NCI-H128 (cell line): ENCODE data around the gene CFAP77.

Source experiments
- DNase-seq: peaks from one replicate; lab custom pipeline; 2025; ENCODE audit not compliant: unreplicated experiment; lab: John Stamatoyannopoulos, UW

The CFAP77 gene

DNA sequence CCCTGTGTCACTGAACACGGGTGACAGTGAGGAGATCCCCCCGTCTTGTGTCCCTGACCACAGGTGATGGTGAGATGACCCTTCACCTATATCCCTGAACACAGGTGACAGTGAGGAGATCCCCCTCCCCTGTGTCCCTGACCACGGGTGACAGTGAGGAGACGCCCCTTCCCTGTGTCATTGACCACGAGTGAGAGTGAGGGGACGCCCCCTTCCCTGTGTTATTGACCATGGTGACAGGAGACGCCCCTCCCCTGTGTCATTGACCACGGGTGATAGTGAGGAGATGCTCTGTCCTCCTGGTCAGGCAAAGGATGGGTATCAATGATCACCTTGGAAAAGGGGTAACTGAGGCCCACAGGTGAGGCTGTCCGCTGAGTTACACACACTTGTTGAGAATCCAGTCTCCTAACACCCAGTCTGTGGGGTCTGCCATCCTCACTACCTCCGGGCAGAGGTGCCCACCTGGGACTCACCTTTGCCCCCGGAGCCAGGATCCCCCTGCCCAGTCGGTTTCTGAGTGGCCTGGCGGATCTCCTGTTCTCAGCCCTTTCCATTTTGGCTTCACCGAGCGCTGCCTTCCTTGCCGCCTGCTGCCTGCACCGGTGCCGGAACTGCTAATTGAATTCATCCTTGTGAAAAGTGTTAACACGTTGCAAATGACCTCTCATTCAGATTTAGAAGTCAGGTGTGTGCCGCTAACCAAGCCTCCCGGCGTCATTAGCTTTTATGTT is 104.2 kb downstream of the CFAP77 start:
- no peak for DNase-seq

DNA sequence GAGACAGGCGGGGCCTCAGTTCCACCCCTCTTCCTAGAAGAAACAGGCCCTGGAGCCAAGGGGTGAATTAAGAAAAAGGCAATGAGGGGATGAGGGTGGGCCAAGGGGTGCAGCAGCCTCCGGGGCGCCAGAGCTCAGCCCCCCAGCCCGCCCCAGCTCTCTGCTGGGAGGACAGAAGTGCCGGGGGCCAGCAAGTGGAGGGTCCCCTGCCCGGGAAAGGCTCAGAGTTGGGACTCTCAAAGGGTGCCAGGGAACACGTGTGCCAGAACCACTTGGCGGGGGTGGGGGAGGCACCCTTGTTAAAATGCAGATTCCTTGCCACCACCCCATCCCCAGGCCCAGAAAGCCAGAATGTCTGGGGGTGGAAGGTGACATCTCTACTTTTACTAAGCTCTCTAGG is 104.8 kb downstream of the CFAP77 start:
- no peak for DNase-seq

DNA sequence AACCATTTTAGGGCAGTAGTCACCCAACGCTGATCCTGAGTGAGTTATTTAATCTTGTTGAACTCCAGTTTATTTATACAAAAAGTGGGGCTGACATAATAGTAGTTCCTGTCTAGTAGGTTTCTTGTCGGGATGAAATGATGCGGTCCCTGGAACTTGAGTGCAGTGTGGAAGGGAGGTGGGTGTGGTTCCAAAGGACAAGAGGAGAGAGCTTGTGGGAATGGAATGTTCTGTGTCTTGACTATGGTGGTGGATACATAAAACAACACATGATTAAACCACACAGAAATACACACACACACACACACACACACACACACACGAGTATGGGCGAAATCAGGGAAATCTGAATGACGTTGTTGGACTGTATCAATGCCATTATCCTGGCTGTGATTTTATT is 106.3 kb downstream of the CFAP77 start:
- no peak for DNase-seq

DNA sequence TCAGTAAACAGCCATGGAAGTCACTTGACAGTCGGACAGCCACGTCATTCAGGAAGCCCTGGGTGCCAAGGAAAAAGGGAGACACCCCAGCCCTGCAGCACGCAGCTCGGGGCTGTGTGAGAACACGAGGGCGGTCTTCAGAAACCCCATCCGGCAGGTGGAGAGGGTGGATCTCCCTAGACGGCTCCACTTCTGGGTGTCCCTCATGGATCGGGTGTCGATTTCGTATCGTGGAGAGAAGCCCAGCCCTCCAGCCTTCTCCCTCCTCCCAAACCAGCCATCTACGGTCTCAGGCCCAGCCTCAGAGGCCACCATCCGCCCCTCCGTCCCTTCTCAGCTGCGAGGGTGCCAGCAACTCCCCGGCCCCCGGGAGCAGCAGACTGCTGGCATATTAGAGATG is 106.9 kb downstream of the CFAP77 start:
- DNase-seq, result no peak

DNA sequence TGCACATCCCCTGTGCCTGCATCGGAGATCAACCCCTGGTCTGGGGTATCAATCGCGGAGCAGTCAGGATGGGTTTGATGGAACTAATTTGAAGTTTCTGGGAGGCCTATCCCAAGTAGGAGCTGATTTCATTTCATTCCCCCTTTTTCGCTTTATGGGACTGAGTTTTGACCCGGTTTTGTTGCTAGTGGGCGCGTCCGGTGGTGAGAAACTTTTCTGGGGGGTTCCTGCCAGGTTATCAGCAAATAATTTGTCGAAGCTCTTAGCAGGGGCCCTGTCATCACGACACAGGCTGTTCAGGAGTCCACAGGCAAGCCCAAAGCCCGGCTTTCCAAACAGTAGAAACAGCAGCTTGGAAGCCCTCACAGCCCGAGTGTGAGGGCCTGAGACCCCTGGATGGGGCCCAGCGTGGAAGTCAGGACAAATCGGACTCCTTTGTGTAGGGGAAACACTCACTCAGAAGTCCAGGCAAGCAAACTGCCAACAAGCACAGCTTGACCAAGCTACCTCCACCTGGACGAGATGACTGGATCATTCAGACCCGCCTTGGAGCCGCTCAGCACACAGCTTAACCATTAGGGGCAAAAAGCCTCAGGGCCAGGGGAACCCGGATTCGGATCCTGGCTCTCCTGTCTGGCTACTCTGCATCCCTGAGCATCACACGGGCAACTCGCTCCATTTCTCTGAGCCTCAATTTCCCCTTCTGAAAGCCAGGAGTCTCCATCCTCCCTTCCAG is 108.0 kb downstream of the CFAP77 start:
- no peak for DNase-seq

DNA sequence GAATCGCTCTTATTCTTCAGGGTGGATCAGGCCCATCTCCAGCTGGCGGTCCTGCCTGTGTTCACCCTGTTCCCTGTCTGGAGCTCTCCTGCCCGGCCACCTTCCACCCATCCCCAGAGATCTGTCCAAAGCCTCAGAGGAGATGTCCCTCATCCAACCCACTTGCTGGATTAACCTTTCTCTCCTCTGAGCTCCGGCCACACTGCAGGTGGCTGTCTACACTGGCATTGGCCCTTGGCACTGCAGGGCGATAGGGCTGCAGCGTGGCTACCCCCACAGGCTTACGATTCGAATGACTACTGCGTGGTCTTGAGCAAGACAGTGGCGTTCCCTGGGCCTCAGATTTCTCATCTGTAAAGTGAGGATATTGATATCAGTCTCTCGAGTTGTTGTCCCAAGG is 108.6 kb downstream of the CFAP77 start:
- DNase-seq, result no peak

DNA sequence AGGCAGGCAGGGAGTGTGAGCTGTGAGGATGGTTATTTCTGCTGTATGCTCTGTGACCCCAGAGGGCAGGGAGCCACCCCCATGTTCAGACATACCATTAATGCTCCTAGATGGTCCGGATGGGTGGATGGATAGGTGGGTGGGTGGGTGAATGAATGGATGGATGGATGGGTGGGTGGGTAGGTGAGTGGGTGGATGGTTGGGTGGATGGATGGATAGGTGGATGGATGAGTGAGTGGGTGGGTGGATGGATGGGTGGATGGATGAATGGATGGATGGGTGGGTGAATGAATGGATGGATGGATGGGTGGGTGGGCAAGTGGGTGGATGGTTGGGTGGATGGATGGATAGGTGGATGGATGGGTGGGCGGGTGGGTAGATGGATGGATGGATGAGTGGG is 109.0 kb downstream of the CFAP77 start:
- DNase-seq, result no peak

DNA sequence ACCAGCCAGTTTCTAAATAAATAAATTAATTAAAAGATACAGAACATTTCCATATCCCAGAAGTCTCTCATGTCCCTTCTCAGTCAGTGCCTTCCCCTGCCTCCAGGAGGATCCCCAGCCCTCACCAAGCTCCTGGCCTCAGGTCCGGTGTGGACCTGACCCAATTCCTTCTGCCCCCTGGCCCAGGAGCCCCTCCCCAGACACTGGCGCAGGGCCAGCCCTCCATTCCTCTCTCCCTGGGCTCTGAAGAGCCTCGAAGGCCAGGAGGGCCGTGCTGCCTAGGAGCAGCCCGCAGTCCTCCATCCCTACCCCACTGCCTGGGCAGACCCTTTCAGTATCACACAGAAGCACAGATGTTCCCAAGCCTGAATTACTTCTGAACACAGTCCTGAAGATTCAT is 110.6 kb downstream of the CFAP77 start:
- no peak for DNase-seq

DNA sequence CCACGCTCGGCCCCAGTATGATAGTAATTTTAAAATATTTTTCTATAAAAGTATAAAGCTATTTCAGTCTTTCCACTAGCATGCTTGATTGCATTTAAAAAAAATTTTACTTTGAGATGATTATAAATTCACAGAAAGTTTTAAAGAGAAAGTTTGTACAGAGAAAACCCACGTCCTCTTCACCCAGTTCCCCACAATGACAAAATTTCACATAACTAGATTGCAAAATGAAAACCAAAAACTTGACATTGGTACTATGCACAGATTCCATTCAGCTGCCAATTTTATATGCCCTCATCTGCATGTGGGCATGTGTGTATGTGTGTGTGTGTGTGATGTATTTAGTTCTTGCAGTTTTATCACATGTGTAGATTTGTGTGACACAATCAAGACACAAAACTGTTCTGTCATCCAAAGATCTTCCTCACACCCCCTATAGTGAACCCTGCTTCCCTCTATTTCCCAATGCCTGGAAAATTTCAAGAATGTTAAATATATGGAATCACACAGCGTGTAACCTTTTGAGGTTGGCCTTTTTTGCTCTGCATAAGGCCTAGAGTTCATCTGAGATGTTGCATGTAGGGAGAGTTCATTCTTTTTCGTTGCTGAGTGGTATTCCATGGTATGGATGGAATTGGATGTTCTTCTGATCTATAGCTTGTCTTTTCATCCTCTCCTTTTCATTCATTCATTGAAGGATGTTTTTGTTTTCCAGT is 115.5 kb downstream of the CFAP77 start:
- DNase-seq, result no peak

DNA sequence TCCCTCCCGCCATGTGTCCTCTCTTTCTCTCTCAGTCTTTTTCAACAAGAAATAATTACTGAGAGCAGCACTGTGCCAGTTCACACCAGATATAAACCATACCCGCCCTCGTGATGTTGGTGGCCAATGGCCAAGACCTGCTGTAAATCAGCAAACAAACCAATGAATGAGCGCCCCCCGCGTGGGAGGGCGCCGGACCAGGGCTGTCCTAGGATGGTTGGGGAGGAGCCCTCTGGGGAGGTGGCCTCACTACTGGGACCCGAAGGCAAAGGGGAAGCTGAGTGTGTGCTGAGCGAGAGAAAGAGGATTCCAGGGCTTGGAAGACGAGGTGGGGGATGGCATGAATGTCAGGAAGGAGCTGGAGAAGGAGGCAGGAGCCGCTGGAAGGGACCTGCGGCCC is 121.2 kb downstream of the CFAP77 start:
- no peak for DNase-seq

DNA sequence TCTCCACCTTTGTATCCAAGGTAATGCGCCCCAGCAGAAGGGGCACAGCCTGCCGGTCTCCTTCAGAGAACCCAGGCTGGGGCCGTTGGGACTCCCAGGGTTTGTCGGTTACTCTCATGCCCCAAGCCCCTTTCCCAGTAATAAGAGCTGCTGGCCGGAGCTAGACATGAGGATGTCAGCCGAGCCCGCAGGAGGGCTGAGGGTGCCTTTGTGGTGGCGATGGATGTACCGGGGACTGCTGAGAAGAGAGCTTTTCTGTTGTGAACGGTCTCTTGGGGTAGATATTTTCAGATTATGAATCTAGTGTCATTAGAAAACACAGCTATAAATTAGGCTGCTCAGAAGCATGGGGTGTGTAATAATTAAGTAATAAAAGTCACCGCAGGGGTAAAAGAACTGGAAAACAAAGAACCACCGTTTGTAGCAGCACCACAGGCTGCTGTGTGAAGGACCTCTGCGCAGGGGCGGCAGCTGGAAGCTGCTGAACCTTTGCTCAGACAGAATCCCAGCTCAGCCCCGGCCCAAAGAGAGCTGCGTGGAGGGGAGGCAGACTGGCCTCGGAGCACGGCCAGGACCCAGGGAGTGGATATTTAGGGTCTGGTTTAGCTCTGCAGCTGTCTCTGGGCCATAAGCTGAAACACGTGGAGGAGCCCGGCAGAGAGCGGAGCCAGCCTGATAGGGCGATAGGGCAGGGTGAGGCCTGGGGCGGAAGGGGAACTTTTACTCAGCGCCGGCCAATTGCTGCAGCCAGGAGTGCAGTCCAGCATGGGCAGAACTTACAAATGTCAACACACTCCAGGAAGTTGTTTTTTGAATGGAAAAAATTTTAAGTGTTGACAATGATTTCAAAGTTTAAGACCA is 121.9 kb downstream of the CFAP77 start:
- DNase-seq, result no peak

DNA sequence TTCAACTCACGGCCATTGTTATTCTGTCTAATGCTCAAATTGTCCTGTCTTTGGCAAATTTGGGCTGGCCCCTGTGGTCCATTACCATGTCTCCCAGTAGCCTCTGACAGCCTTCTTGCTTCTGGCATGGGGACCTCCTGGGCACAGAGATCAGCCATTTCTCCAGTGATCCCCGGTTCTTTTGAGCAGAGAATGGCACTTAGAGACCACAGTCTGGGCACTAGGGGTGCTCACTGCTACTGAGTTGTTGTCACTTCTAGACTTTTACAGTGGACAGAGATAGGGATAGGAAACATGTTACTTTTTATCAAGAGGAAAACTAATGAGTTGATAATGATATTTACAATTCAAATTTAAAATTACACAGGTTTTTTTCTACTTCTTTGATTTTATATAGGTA is 124.8 kb downstream of the CFAP77 start:
- DNase-seq, result no peak

DNA sequence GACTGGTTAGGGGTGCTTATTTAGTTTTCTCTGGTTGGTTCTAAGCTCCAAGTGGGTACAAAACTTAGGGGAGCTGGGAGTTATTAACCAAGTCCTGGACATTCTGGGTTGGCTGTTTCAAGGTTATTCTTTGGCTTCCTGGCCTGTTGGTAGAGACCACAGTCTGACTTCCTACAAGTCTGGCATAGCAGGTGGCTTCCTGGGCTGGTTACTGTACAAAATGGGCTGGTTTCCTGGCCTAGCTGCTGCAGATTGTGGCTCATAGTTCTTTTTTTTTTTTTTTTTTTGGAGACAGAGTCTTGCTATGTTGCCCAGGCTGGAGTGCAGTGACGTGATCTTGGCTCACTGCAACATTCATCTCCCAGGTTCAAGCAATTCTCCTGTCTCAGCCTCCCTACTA is 126.1 kb downstream of the CFAP77 start:
- no peak for DNase-seq

DNA sequence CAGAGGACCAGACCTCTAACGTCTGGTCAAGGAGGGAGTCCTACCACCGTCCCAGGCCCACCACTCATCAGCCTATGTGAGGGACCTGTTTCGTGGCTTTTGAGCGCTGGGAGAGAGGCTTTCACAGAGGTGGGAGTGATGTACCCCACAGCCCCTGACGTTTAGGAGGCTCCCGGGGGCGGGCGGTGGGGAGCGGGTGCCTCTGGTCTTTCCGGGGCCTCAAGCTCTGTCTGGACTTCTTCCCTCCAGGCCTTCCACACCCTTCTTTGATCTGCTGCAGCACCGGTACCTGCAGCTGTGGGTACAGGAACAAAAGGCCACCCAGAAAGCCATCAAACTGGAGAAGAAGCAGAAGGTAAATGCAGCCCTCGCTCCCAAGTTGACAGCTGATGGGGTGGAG is 127.3 kb downstream of the CFAP77 start:
- no peak for DNase-seq

DNA sequence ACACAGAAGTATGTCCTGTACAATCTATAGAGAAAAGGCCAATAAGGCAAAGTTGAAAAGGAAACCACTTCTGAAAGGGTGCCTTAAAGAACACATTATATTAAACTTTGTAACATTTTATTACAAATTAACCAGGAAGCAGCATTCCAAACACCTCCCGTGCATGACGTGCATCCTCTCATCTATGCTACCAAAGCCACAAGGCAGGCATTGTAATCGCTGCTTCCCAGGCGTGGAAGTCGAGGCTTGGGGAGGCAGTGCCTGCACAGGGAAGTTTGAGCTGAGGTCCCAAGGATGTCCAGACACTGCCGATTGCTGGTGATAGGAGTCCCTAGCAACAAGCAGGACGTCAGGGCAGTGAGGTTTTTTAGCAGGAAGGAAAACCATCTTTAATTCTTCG is 128.1 kb downstream of the CFAP77 start:
- no peak for DNase-seq

DNA sequence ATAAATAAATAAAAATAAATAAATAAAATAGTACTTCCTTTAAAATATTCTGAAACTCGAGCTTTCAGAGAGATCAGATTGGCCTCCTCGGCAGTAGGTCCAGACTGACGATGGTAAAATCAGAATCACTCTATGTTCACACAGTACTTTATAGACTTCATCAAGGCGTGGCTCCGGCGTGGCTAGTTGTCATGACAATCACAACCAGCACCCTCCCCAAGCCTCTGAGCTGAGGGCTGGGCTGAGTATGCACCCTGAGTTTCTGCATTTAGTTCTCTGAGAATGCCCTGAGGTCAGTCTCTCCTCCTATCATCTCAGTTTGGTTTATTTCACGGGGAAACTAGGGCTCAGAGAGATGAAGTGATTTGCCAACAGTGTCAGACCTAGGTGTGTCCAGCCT is 129.1 kb downstream of the CFAP77 start:
- no peak for DNase-seq

DNA sequence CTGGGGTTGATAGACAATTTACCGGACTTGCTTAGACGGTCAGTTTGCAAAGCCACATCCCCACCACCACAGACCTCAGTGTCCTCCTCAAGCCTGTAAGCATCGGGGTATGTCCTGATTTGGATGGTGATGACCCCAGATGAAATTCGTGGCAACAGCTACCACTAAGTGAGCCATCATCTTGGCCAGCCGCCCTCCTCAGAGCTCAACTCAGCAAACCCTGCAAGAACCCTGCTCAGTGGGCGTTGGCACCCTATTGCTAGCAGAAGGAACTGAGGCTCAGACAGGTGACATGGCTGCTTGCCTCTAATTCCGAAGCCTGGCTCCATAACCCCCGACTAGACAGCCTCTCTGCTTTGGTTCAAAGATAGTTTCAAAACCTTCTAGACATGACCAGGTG is 131.0 kb downstream of the CFAP77 start:
- no peak for DNase-seq

DNA sequence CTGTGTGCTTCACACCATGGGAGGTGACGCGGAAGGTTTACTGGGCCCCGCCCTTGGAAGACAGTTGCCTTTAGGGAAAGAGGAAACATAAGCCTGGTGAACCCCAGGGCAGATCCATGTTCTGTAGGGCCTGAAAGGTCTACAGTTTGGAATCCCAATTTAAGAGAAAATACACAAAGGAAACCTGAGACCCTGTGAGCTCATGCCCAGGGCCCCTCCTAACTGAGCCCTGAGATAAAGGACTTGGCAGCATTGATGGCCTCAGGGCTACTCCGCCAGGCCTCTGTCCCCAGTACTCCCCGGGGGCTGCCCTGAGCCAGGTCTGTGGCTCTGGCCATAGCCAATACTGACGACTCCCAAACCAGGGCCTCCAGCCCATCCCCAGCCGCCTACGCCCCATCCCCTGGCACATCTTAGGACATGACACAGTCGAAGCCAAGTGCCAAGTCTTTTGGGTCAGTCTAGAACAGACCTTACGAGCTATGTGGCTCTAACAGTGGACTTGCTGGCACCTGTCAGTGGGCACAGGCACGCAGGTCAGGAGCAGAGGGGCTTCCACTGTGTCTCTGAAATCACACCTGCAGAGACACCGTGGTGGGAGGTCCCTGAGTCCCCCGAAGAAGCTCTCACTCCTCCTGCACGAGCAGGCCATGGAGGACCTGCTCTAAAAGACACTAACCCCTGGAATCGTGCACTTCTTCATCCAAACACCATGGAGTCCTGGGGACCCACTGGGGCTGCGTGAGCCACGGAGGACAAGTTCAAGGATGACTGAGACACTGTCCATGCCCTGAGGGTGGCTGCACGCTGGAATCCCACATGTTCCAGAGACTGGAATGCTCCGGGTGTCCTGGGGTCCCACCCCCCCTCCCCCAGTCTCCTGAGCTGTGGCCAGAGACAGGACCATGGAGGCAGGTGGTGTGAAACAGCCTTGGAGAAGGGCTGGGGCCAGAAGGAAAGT is 132.1 kb downstream of the CFAP77 start:
- no peak for DNase-seq

DNA sequence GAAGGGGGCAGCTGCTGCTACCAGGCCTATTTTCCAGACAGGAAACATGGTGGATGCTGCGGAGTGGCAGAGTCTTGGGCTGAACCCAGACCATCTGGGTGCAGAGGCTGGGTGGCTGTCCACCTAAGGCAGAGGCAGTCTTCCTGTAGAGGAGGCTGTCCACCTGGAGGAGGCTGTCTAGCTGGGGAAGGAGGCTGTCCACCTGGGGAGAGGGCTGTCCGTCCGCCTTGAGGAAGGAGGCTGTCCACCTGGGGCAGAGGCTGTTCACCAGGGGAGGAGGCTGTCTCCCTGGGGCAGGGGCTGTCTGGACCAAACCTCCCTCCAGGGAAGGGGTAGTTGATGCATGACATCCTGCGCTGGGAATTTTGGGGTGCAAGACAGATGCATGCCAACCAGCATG is 133.2 kb downstream of the CFAP77 start:
- DNase-seq, result no peak

DNA sequence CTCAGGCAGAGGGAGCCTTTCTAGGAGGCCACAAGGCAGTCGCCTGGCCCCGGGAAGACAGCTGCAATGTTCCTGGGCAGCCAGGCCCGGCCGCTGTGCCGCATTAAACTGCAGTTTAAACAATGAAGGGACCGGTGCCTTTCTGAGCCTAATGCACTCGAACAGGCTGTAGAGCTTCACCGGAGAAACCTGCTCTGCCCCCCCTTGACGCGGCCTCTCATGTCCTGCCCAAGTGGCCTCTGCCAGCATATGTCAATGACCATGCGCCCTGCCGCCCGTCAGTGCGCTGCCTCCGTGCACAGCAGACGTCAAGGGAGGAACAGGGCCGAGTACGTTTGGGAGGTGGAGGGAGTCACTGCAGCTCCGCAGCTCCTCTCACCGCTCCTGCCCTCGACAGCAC is 133.9 kb downstream of the CFAP77 start:
- no peak for DNase-seq
